HCT116 (cell line): ENCODE data around the gene PRKAA2. TPM values are rescaled to one million over a fixed set of nuclear protein-coding genes. Genes with fewer than 3 reads are reported as not detected.

Experiments
- ATAC-seq: fragments of 200-7000 bp; cut with Tn5 transposase; 2 replicates; pipeline ENCODE4 v1.9.1; 2020; ENCODE audit warnings: mild to moderate bottlenecking, moderate library complexity
- BruUV-seq: library from RNA; stranded (reverse); fragments of 400-500 nt; replicated peaks from 2 replicates; lab custom pipeline; 2021; lab: Mats Ljungman, UMichigan
- CTCF ChIA-PET: fragments of 300-600 bp; sonication (Branson Sonifier 250); formaldehyde crosslinking; loops from one replicate; lab custom pipeline; 2021; ENCODE audit warnings: antibody characterized with exemption; lab: Charles Lee
- POLR2A ChIA-PET: fragments of 300-600, 350-600 bp; sonication (Branson Sonifier 250); formaldehyde crosslinking; loops from one replicate; lab custom pipeline; 2021; ENCODE audit warnings: antibody characterized with exemption; lab: Charles Lee
- RAD21 ChIA-PET, 2 experiments: fragments of 300-600 bp; sonication (Branson Sonifier 250); formaldehyde crosslinking; loops; one replicate each; lab custom pipeline; 2023; ENCODE audit warnings: low total read pairs in 2 of 2; ENCODE audit not compliant: uncharacterized antibody in 2 of 2, unreplicated experiment in 2 of 2, low non-redundant PET in 1 of 2; lab: Charles Lee
- DNase-seq: peaks from one replicate; pipeline ENCODE4 v3.0.0-alpha.2; 2010; ENCODE audit warnings: low read depth, low spot score
- H2AFZ ChIP-seq: fragments of 200-600 bp; shearing (Covaris generic), sonication (generic); 2 replicates; pipeline ENCODE4 v1.6.1; 2017; ENCODE audit warnings: low read depth, mixed run types, mixed read lengths, antibody characterized with exemption, low read length; ENCODE audit not compliant: poor library complexity, severe bottlenecking
- H3K27ac ChIP-seq: 2 replicates; pipeline ENCODE4 v1.5.1; 2012; ENCODE audit warnings: low read depth, low read length
- H3K27me3 ChIP-seq: fragments of 200-600 bp; sonication (generic); 2 replicates; pipeline ENCODE4 v1.6.1; 2016; ENCODE audit warnings: mixed run types, low read length, mixed read lengths; ENCODE audit not compliant: insufficient read depth
- H3K36me3 ChIP-seq, 2 experiments: fragments of 200-500 bp in 1 of 2; fragments of 200-600 bp in 1 of 2; sonication (Bioruptor generic) in 1 of 2; sonication (generic) in 1 of 2; 2 replicates each; pipeline versions ENCODE4 v1.5.1 to v1.6.1; 2014 to 2016; ENCODE audit warnings: low read length in 2 of 2, inconsistent platforms in 1 of 2, mixed read lengths in 1 of 2, mixed run types in 1 of 2; ENCODE audit not compliant: insufficient read depth in 2 of 2, control insufficient read depth in 1 of 2
- H3K4me1 ChIP-seq, 2 experiments: fragments of 200-600 bp in 1 of 2; sonication (generic) in 1 of 2; 2 replicates each; pipeline versions ENCODE4 v1.5.1 to v1.6.1; 2012 to 2017; ENCODE audit warnings: low read length in 2 of 2, inconsistent platforms in 1 of 2, mild to moderate bottlenecking in 1 of 2, mixed read lengths in 1 of 2, mixed run types in 1 of 2, moderate library complexity in 1 of 2; ENCODE audit not compliant: insufficient read depth in 2 of 2, control insufficient read depth in 1 of 2
- H3K4me2 ChIP-seq: fragments of 200-600 bp; sonication (generic); 2 replicates; pipeline ENCODE4 v1.6.1; 2017; ENCODE audit warnings: mixed run types, low read length, mixed read lengths
- H3K4me3 ChIP-seq, 2 experiments: fragments of 200-600 bp in 1 of 2; sonication (generic) in 1 of 2; replicated peaks in 1 of 2; 2 replicates each; pipeline ENCODE4 v1.5.1; 2011 to 2016; ENCODE audit warnings: low read length in 2 of 2, control low read depth in 1 of 2, low read depth in 1 of 2, mild to moderate bottlenecking in 1 of 2, mixed read lengths in 1 of 2, mixed run types in 1 of 2
- H3K79me2 ChIP-seq: fragments of 200-600 bp; sonication (generic); 2 replicates; pipeline ENCODE4 v1.6.1; 2017; ENCODE audit warnings: mild to moderate bottlenecking, mixed run types, low read length, moderate library complexity, mixed read lengths; ENCODE audit not compliant: insufficient read depth
- H3K9ac ChIP-seq: fragments of 200-600 bp; sonication (generic); 2 replicates; pipeline ENCODE4 v1.6.1; 2016; ENCODE audit warnings: low read length, mixed read lengths
- H3K9me2 ChIP-seq: fragments of 200-600 bp; sonication (generic), shearing (Covaris generic); 2 replicates; pipeline ENCODE4 v1.6.1; 2017; ENCODE audit warnings: mixed run types, mild to moderate bottlenecking, moderate library complexity; ENCODE audit not compliant: insufficient read depth
- H3K9me3 ChIP-seq, 2 experiments: fragments of 200-500 bp in 1 of 2; fragments of 200-600 bp in 1 of 2; sonication (Bioruptor generic) in 1 of 2; sonication (generic) in 1 of 2; 2 replicates each; pipeline ENCODE4 v1.6.1; 2014 to 2017; ENCODE audit warnings: low read length in 2 of 2, mixed read lengths in 2 of 2, inconsistent platforms in 1 of 2, low read depth in 1 of 2, mild to moderate bottlenecking in 1 of 2, mixed run types in 1 of 2, moderate library complexity in 1 of 2; ENCODE audit not compliant: control insufficient read depth in 1 of 2, insufficient read depth in 1 of 2
- H4K20me1 ChIP-seq: fragments of 200-600 bp; sonication (generic), shearing (Covaris generic); 2 replicates; pipeline ENCODE4 v1.6.1; 2017; ENCODE audit warnings: mixed run types, mild to moderate bottlenecking, moderate library complexity; ENCODE audit not compliant: insufficient read depth
- ATF3 ChIP-seq: IDR thresholded peaks from 2 replicates; pipeline ENCODE4 v1.6.1; 2012
- CEBPB ChIP-seq: IDR thresholded peaks from 2 replicates; pipeline ENCODE4 v1.6.1; 2012; ENCODE audit warnings: low read depth
- ELF1 ChIP-seq: IDR thresholded peaks from 2 replicates; pipeline ENCODE4 v1.6.1; 2012; ENCODE audit warnings: low read depth, borderline replicate concordance
- FOSL1 ChIP-seq: IDR thresholded peaks from 2 replicates; pipeline ENCODE4 v1.6.1; 2012; ENCODE audit warnings: low read depth
- MAX ChIP-seq: IDR thresholded peaks from 2 replicates; pipeline ENCODE4 v1.6.1; 2012
- POLR2A ChIP-seq: IDR thresholded peaks from 2 replicates; pipeline ENCODE4 v1.7.0; 2011; ENCODE audit warnings: borderline replicate concordance; ENCODE audit not compliant: insufficient read depth, insufficient read length; ENCODE audit errors: extremely low read depth
- POLR2AphosphoS5 ChIP-seq: IDR thresholded peaks from 2 replicates; pipeline ENCODE4 v1.6.1; 2011; ENCODE audit warnings: mild to moderate bottlenecking, low read depth, low read length, moderate library complexity
- REST ChIP-seq: IDR thresholded peaks from 2 replicates; pipeline ENCODE4 v1.6.1; 2012; ENCODE audit warnings: low read depth
- SP1 ChIP-seq: IDR thresholded peaks from 2 replicates; pipeline ENCODE4 v1.6.1; 2012; ENCODE audit warnings: low read depth
- SRF ChIP-seq: IDR thresholded peaks from 2 replicates; pipeline ENCODE4 v1.6.1; 2012; ENCODE audit warnings: low read depth
- TCF7L2 ChIP-seq: IDR thresholded peaks from 2 replicates; pipeline ENCODE4 v1.7.0; 2011; ENCODE audit warnings: borderline replicate concordance, inconsistent platforms; ENCODE audit not compliant: insufficient read depth, insufficient read length; ENCODE audit errors: extremely low read depth
- YY1 ChIP-seq: IDR thresholded peaks from 2 replicates; pipeline ENCODE4 v1.6.1; 2011; ENCODE audit warnings: low read length, low read depth, moderate library complexity, mild to moderate bottlenecking; ENCODE audit not compliant: insufficient replicate concordance; ENCODE audit errors: extremely low read depth
- ZFX ChIP-seq: fragments of 450-650 bp; IDR thresholded peaks from 2 replicates; pipeline ENCODE4 v1.6.1; 2017
- ZNF274 ChIP-seq: fragments of 200-500 bp; sonication (Bioruptor generic); IDR thresholded peaks from 2 replicates; pipeline ENCODE4 v1.6.1; 2014; ENCODE audit warnings: mild to moderate bottlenecking, low read depth, low read length, inconsistent platforms
- intact Hi-C: fragments of 100-400 bp; cut with micrococcal nuclease; formaldehyde crosslinking; loops from 2 replicates; pipeline ENCODE4 v1.10.0; 2022
- total RNA-seq: library from RNA; stranded (reverse); gene quantifications from one replicate; pipeline ENCODE4 v1.2.1, GENCODE V29; 2021; ENCODE audit not compliant: unreplicated experiment

Gene PRKAA2
- total RNA-seq, 1 experiment from 2014 or later: 1.6 TPM

GRCh38 chr1:56634981-56635380 lies 10.1 kb upstream of the PRKAA2 start:
- no peak for DNase-seq
- Histone ChIP-seq H3K27ac (no peak overlapping the region), H3K4me2 (no peak overlapping the region), H3K79me2 (no peaks in the 10 kb centered on the region), H3K9me2 (no peaks in the 10 kb centered on the region), H3K9ac (no peak overlapping the region), H3K9me3 (no peaks in the 10 kb centered on the region), H3K4me3 (no peak overlapping the region), H4K20me1 (no peaks in the 10 kb centered on the region), H3K27me3 (no peaks in the 10 kb centered on the region), H3K36me3 (no peaks in the 10 kb centered on the region), H3K4me1 (peaks cover 0 to 2% of the 10 kb centered on the region in 2 experiments; a peak in 1 of 4 replicates), H2AFZ (no peak overlapping the region)
- ATAC-seq: no peak
- intact Hi-C loops: no loop called here
- TF ChIP-seq POLR2A (no peak), POLR2AphosphoS5 (no peak), FOSL1 (no peak), SP1 (no peak), MAX (no peak)
- ChIA-PET POLR2A (no interaction called here), RAD21 (no interaction called here), CTCF (no interaction called here)
- BruUV-seq: no TSS peak

GRCh38 chr1:56638248-56638647 lies 6.9 kb upstream of the PRKAA2 start:
- H3K27me3 ChIP-seq: peaks cover 4% of the 10 kb centered on the region
- DNase-seq: no peak
- no peak overlapping the region for H2AFZ ChIP-seq
- no peak overlapping the region for H3K27ac ChIP-seq
- no peaks in the 10 kb centered on the region for H3K9me3 ChIP-seq
- no peak for ATAC-seq
- ChIA-PET RAD21 (no interaction called here), POLR2A (no interaction called here), CTCF (no interaction called here)
- no peaks in the 10 kb centered on the region for H3K79me2 ChIP-seq
- H4K20me1 ChIP-seq: no peaks in the 10 kb centered on the region
- no peak overlapping the region for H3K4me3 ChIP-seq
- no peaks in the 10 kb centered on the region for H3K9me2 ChIP-seq
- H3K36me3 ChIP-seq: no peaks in the 10 kb centered on the region
- intact Hi-C loops: no loop called here
- BruUV-seq: no TSS peak
- H3K4me2 ChIP-seq: no peak overlapping the region
- peaks cover 0 to 2% of the 10 kb centered on the region in 2 experiments; a peak in 1 of 4 replicates for H3K4me1 ChIP-seq
- H3K9ac ChIP-seq: no peak overlapping the region
- TF ChIP-seq SRF (no peak), ELF1 (no peak), YY1 (no peak), FOSL1 (no peak), MAX (no peak), REST (no peak), TCF7L2 (no peak), ZFX (no peak), ZNF274 (no peak), CEBPB (no peak), ATF3 (no peak), POLR2AphosphoS5 (no peak), POLR2A (no peak)
